GM12874 (cell line): ENCODE results near the gene TEDC2.

Experiments
- CTCF ChIP-seq: IDR thresholded peaks from 2 replicates; pipeline ENCODE4 v1.5.1; 2011; ENCODE audit warnings: low read depth, mild to moderate bottlenecking, control low read depth, low read length, moderate library complexity; ENCODE audit not compliant: insufficient read depth

Gene TEDC2

GRCh38 chr16:2500430-2500917, 40.6 kb downstream of the TEDC2 start:
- peak; percentile 22; the same call in 1 of the 2 replicates for TF ChIP-seq CTCF

DNA sequence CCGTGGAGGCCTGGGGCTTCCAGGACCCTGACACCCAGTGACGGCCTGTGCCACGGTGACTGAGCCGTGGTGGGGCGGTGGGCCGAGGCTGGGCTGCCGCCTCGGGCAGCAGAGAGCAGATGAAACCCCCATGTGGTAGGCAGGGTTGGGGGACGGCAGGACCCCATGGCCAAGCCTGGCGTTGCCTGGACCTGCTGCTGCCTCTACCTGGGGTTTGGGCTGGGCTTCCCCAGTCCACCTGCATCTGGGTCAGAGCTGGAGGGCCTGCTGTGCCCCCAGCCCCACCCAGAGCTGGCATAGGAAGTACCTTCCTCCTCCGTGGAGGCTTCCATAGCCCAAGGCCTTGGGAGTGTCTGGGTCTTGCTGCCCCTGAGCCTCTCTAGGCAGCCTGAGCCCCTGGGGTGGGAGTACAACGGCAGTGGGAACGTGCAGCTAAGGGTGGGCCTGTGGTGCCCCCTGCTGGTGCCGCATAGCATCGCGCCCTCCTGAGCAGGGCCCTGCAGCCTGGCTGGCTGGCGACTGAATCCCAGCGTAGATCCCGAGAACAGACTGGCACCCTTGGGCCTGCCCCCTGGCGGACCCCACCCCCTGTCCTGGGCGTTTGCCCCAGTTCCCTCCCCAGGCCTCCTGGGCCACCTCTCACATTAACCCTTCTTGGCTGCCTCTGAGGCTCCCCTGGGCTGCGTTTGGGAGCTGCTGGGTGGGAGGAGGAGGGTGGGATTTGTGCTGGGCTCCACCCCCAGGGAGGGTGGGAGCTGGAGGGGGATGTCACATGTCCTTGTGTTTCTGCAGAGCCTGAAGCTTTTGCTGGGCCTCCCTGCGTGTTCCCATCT, 41.2 kb downstream of the TEDC2 start:
- TF ChIP-seq CTCF = peak; percentile 99

GRCh38 chr16:2501946-2502895, 42.3 kb downstream of the TEDC2 start:
- TF ChIP-seq CTCF = no peak

DNA sequence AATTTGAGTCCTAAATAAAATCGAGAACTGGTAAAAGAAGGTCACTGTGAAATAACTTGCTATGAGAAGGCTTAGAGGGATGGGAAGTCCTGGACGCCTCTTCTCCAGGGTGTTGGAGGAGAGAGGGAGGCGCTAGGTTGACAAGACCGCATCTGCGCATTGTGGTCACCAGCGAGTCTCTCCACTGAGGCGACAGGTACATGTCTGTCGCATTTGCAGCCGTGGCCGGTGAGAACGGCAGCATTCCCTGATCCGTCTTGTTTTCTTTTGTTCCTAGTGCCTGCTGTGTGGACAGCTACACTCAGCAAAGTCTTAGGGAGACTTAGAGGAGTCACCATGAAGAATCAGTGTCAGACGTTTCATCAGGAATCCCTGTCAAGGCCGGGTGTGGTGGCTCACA, 45.8 kb downstream of the TEDC2 start:
- no peak for TF ChIP-seq CTCF

- peak; percentile 44; the same call in 1 of the 2 replicates for TF ChIP-seq CTCF
Measured at GRCh38 chr16:2507052-2507659, 47.2 kb downstream of the TEDC2 start.

DNA sequence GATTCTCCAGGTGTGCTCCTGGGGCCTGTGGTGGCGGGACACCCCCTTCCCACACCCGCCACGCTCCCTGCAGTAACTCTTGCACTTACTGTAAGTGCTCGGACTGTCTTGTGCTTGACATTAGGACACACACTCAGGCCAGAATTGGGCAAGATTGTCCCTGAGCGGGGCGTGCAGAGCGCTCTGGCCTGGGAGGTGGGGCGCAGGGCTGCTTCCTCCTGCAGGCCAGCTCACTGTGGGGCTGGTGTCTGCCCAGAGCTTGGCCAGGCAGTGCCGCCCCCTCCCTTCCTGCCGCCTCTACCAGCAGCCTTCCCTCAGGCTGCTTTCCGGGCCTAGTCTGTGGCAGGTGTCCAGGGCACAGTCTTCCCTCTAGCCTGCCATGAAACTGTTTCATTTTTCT, 47.8 kb downstream of the TEDC2 start:
- TF ChIP-seq CTCF = no peak

- TF ChIP-seq CTCF = no peak
Measured at GRCh38 chr16:2508722-2509400, 49.0 kb downstream of the TEDC2 start.
